HL-60/S4 treated with retinoic acid at 250 ng/mL for 4 days and 3 days (cell line): ENCODE measurements around the gene GIPC2.
"Not testable (repeated sequence)": the region's sequence is repeated elsewhere in the genome, so short reads cannot be mapped to it uniquely, and the experiment has no call there.

Experiments
- in situ Hi-C: fragments of 300-500 bp; cut with MboI; formaldehyde crosslinking; loops from 2 replicates; pipeline ENCODE4 v1.7.0; 2022; ENCODE audit warnings: low sequenced_read_pairs

Gene GIPC2

GRCh38 chr1:78061825-78062523, 16.2 kb downstream of the GIPC2 start:
- in situ Hi-C loops = no loop called here

DNA sequence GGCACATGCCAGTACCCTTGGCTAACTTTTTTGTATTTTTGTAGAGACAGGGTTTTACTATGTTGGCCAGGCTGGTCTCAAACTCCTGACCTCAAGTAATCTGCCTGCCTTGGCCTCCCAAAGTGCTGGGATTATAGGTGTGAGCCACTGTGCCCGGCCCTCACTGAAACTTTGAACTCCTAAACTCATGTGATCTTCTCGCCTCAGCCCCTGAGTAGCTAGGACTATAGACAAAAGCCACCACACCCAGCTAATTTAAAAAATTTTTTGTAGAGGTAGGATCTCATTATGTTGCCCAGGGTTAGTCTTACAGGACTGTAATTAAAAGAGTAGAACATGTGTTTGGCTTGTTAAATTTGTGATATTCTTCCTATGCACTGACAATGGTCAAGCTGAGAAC, 19.1 kb downstream of the GIPC2 start:
- in situ Hi-C loops = not testable (repeated sequence)

DNA sequence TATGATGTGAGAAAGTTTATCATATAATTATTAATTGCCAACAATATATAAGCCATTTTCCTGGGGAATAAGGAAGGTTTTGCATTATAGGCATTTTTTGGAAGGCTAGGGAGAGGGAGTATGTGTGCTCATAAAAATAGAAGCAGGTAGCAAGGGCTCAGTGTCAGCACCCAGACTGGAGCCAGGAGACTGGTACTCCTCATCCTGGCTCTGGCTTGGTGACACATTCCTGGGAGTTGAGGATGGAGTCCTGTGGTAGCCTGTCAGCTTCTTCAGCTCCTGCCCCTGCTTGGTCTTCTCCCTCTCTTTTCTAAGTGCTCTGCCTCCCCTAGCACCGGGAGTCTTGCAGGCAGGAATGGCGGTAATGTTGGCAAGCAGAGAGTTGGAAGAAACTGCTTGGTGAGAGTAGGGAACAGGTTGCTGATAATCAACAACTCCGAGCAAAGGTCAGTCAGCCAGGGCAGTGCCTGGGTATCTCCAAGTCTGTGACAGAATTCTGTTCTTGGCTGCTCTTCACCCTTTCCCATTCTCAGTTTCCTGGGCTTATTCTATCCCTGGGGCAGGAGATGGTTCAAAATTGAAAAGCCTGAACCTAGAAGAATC, 23.0 kb downstream of the GIPC2 start:
- in situ Hi-C loops = no loop called here

- in situ Hi-C loops = no loop called here
Measured at GRCh38 chr1:78069784-78070183, 24.0 kb downstream of the GIPC2 start.

DNA sequence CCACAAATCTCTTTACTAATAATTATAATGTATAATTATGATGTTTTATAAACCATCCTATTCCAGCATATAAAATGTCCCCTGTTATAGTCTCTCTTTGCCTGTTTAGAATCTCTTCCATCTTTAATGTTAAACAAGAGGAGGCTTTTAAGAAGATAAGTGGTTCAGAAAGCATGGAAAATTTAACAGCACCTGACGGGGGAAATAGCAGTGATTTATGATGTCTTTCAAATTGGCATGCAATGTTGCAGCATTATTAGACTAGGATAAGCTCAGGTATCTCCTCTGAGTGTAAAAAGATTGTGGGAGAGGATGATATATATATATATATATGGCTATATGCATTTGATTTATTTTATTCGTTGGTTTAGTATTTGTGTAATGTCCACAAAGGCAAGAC, 24.4 kb downstream of the GIPC2 start:
- in situ Hi-C loops = no loop called here

- in situ Hi-C loops = no loop called here
Measured at GRCh38 chr1:78070758-78071157, 25.0 kb downstream of the GIPC2 start.

- in situ Hi-C loops = no loop called here
Measured at GRCh38 chr1:78071696-78072095, 25.9 kb downstream of the GIPC2 start.

DNA sequence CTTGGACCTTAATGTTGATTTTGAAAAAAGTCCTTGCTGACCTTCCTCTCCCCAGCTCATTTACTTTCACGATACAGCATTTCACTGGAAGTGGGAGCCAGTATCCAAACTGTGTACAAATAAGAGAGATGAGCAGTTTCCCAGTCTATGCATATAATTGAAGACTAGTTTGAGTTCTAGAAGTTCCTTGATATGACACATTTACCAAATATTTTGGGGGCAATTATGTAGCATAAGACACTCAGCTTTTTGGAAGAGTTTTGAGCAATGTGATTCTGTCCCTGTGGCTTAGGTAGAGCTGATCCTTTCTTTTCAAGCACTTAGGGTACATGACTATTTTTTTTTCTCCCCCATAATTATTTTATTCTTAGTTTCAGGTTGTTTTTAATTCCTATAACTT, 26.4 kb downstream of the GIPC2 start:
- in situ Hi-C loops = no loop called here

DNA sequence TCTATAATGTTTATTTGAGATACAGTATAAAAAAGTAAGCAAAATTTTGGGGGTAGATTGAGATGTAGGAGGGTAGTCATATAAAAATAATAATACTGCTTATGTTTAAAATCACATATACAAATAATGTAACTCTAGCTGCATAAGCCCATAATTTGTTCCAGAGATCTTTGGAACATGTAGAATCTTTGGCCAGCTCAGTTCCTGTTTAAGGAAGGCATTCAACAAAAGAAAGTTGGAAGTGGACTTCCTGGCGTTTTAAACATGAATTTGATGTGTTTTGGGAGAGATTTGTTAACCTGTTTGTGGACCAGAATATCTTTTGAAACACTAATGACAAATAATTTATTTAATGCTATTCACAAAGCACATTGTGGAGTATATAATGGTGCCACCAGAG, 27.7 kb downstream of the GIPC2 start:
- in situ Hi-C loops = no loop called here

DNA sequence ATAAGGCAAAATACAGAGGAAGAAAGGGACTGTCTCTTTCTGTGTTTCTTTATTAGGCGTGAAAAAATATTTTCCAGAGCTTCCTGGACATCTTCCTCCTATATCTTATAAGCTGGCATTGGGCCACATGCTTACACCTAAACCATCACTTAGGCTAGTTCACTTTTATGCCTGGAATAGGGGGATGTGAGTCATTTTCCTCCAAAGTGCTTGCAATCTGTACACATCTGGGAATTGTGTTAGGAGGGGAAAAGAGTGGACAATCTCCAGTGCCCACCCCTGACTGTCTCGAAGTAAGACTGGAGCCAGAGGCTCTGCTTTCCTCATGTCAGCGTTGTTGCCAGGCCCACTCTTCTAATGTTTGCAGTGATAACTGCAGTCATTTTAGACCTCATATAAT, 29.9 kb downstream of the GIPC2 start:
- in situ Hi-C loops = no loop called here

DNA sequence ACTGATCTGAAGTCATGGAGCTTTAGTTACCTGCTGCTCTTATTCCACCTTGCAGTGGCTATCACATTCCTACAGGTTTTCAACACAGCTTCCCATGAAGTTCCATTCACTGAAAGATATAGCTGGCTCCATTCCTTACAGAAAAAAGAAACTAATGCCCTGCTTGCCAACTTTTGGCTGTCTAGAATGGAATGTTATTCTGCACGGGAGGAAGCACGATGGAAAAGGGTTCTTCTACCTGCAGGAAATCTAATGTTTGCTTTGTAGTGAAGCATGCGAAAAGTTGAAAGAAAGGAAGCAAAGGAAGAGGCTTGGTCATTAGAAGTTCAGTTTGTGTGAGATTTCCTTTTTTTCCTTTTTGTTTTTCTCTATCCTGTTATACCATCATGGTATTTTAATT, 32.6 kb downstream of the GIPC2 start:
- in situ Hi-C loops = no loop called here

- in situ Hi-C loops = no loop called here
Measured at GRCh38 chr1:78079580-78079979, 33.8 kb downstream of the GIPC2 start.

- in situ Hi-C loops = no loop called here
Measured at GRCh38 chr1:78080767-78081166, 35.0 kb downstream of the GIPC2 start.

DNA sequence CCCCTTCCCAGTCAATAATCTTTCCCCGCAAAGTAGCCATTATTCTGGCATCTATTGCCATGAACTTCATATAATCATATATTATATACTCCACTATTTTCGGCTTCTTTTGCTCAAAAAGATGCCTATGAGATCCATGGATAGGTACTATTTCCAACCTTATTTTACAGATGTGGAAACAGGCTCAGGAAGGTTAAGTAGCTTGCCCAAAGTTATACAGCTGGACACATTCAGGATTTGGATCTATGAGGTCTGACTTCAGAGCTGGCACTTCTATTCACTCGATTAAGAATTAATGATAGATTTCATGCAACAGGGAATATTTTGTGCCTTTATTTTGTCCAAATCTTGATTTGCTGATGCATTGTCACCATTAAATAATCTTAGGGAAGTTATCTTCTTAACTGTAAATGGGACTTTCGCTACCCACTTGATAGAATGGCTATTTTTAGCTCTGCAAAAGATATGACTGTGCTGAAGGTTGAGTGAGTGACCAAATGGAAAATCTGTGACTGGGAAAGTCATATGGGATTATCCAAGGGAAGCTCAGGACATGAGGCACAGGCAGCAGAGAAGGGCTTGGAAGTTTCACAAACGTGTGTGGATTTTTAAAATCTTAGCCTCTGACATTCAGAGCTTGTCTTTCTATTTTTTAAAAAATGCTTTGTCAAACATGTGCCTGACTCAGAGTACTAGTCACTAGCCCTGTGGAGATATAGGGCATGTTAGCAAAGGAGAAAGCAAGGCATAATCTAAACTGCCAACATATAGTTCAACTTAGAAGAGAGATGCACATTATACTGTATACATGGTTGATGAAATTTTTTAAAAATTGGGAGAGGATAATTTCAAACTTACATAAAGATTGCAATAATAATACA, 36.5 kb downstream of the GIPC2 start:
- in situ Hi-C loops = no loop called here

GRCh38 chr1:78084639-78085038, 38.9 kb downstream of the GIPC2 start:
- in situ Hi-C loops = not testable (repeated sequence)

DNA sequence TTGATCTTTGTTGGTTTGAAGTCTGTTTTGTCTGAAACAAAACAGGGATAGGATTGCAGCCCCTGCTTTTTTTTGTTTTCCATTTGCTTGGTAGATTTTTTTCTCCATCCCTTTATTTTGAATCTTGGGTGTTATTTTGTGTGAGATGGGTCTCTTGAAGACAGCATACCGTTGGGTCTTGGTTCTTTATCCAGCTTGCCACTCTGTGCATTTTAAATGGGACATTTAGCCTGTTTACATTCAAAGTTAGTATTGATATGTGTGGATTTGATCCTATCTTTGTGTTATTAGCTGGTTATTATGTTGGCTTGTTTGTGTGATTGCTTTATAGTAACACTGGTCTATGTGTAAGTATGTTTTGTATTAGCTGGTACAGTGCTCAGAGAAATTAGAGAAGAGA, 40.9 kb downstream of the GIPC2 start:
- in situ Hi-C loops = no loop called here

GRCh38 chr1:78088015-78088414, 42.2 kb downstream of the GIPC2 start:
- in situ Hi-C loops = no loop called here

DNA sequence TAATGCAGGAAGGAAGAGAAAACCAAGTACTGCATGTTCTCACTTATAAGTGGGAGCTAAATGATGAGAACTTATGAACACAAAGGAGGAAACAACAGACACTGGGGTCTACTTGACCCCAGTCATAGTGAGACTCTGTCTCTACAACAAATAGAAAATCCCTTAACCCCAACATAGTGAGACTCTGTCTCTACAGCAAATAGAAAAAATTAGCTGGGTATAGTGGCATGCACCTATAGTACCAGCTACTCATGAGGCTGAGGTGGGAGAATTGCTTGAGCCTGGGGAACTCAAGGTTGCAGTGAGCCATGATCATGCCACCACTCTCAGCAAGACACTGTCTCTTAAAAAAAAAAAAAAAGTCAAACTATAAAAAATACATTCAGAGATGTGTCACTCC, 42.7 kb downstream of the GIPC2 start:
- in situ Hi-C loops = no loop called here

GRCh38 chr1:78089010-78089409, 43.2 kb downstream of the GIPC2 start:
- in situ Hi-C loops = no loop called here

GRCh38 chr1:78090472-78091133, 44.8 kb downstream of the GIPC2 start:
- in situ Hi-C loops = no loop called here

GRCh38 chr1:78091215-78091813, 45.5 kb downstream of the GIPC2 start:
- in situ Hi-C loops = no loop called here
